Sigmoid colon (tissue), 7 donors: ENCODE data around the gene GDF7. TPM values are rescaled to one million over a fixed set of nuclear protein-coding genes. Genes with fewer than 3 reads are reported as not detected.

ENCODE experiments used
- DNase-seq: peaks from one replicate; pipeline ENCODE4 v3.0.0-alpha.2; 2019
- H3K27ac ChIP-seq, 4 donors: fragments of 200-600 bp; sonication (generic); one replicate each; pipeline ENCODE4 v1.5.1; 2016 to 2019; ENCODE audit warnings: mild to moderate bottlenecking in 1 of 4
- H3K27me3 ChIP-seq, 3 donors: fragments of 200-600 bp; sonication (generic); one replicate each; pipeline ENCODE4 v1.5.1; 2019; ENCODE audit warnings: mild to moderate bottlenecking in 1 of 3
- H3K36me3 ChIP-seq, 4 donors: fragments of 200-600 bp; sonication (generic); one replicate each; pipeline ENCODE4 v1.5.1; 2016 to 2019
- H3K4me1 ChIP-seq, 4 donors: fragments of 200-600 bp; sonication (generic); one replicate each; pipeline ENCODE4 v1.5.1; 2017 to 2019
- H3K4me3 ChIP-seq, 4 donors: fragments of 200-600 bp; sonication (generic); one replicate each; pipeline ENCODE4 v1.5.1; 2017 to 2019; ENCODE audit warnings: mild to moderate bottlenecking in 2 of 4, moderate library complexity in 1 of 4
- H3K9me3 ChIP-seq, 4 donors: fragments of 200-600 bp in 3 of 4; sonication (generic) in 3 of 4; one replicate each; pipeline versions ENCODE4 v1.5.1 to v1.6.1; 2013 to 2019
- EP300 ChIP-seq, 4 donors: sonication (generic); formaldehyde crosslinking; IDR thresholded peaks; one replicate each; pipeline ENCODE4 v1.6.1; 2017; ENCODE audit warnings: antibody characterized with exemption in 4 of 4
- POLR2A ChIP-seq, 2 donors: fragments of 450-650 bp; IDR thresholded peaks; one replicate each; pipeline ENCODE4 v1.6.1; 2016; ENCODE audit warnings: antibody characterized with exemption in 2 of 2, mild to moderate bottlenecking in 2 of 2, moderate library complexity in 2 of 2
- POLR2AphosphoS5 ChIP-seq, 4 donors: sonication (generic); formaldehyde crosslinking; IDR thresholded peaks; one replicate each; pipeline ENCODE4 v1.6.1; 2017; ENCODE audit warnings: antibody characterized with exemption in 4 of 4
- WGBS, 2 donors: extraction: QIAGEN DNeasy Blood & Tissue Kit; methylation state at CpG; one replicate each; pipeline ENCODE4 v1.1.7; 2013; 5-methylcytosine and 5-hydroxymethylcytosine counted together
- intact Hi-C: fragments of 100-400 bp; cut with DNase I; formaldehyde crosslinking; loops from one replicate; pipeline ENCODE4 v1.15.1; 2023
- polyA plus RNA-seq, 3 donors: library from polyadenylated mRNA; stranded (reverse); fragments of 200-250 nt; gene quantifications; one replicate each; pipeline ENCODE4 v1.2.3, GENCODE V29; 2013
- total RNA-seq, 4 donors: library from RNA; depleted of rRNA; stranded (reverse); fragments of >200 nt; gene quantifications; one replicate each; pipeline ENCODE4 v1.1.0, GENCODE V29; 2016
- TF ChIP-seq, protein P1 (sequence below), 4 experiments: fragments of 450-650 bp in 3 of 4; fragments of 200-600 bp in 1 of 4; IDR thresholded peaks; one replicate each; pipeline ENCODE4 v1.5.1; 2016 to 2019; ENCODE audit warnings: antibody characterized with exemption in 4 of 4, mild to moderate bottlenecking in 3 of 4, moderate library complexity in 2 of 4
- donor health status: healthy with polysubstance abuse.
- donor health status: Bipolar disorder and iron deficiency.
- donor health status: healthy.

GDF7 gene
- total and polyA plus RNA-seq, 7 donors, result under 0.01 to 1.6 (median 0.60) TPM

DNA sequence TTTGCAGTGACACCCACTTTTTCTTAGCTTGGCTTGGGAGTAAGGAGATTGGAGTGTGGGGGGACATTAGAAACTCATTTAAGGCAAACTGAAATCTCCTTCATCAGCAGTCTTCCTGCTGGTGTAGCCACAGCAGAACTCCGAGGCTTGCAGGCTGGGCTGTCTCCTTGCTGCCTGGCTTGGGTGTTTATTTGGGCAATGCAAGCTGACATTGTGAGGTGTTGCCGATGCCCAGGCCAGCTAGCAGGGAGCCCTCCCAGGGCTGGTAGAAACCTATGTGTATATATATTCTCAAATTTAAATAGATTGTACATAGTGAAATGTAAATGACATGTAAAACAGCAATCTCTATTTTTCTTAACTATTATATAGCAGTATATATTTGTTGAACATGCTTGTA is 11.8 kb downstream of the GDF7 start:
- H3K27me3 ChIP-seq, result peaks cover 0 to 6% (median 0%) of the 10 kb centered on the region in 3 donors
- TF ChIP-seq EP300 (IDR thresholded peaks at IDR 0.05) (no peak), POLR2A (IDR thresholded peaks at IDR 0.05) (no peak), POLR2AphosphoS5 (IDR thresholded peaks at IDR 0.05) (no peak)
- TF ChIP-seq, protein P1, sequence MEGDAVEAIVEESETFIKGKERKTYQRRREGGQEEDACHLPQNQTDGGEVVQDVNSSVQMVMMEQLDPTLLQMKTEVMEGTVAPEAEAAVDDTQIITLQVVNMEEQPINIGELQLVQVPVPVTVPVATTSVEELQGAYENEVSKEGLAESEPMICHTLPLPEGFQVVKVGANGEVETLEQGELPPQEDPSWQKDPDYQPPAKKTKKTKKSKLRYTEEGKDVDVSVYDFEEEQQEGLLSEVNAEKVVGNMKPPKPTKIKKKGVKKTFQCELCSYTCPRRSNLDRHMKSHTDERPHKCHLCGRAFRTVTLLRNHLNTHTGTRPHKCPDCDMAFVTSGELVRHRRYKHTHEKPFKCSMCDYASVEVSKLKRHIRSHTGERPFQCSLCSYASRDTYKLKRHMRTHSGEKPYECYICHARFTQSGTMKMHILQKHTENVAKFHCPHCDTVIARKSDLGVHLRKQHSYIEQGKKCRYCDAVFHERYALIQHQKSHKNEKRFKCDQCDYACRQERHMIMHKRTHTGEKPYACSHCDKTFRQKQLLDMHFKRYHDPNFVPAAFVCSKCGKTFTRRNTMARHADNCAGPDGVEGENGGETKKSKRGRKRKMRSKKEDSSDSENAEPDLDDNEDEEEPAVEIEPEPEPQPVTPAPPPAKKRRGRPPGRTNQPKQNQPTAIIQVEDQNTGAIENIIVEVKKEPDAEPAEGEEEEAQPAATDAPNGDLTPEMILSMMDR (IDR thresholded peaks at IDR 0.05), result no peak
- H3K27ac ChIP-seq, result no peak overlapping the region
- intact Hi-C loops, result no loop called here
- H3K4me1 ChIP-seq, result peaks cover 0 to 21% (median 11%) of the 10 kb centered on the region in 4 donors
- no peak for DNase-seq
- H3K9me3 ChIP-seq, result no peaks in the 10 kb centered on the region
- 92 to 93% methylated on average over 2 of the region's 2 CpGs for WGBS, 2 donors
- no peaks in the 10 kb centered on the region for H3K36me3 ChIP-seq
- no peak overlapping the region for H3K4me3 ChIP-seq

DNA sequence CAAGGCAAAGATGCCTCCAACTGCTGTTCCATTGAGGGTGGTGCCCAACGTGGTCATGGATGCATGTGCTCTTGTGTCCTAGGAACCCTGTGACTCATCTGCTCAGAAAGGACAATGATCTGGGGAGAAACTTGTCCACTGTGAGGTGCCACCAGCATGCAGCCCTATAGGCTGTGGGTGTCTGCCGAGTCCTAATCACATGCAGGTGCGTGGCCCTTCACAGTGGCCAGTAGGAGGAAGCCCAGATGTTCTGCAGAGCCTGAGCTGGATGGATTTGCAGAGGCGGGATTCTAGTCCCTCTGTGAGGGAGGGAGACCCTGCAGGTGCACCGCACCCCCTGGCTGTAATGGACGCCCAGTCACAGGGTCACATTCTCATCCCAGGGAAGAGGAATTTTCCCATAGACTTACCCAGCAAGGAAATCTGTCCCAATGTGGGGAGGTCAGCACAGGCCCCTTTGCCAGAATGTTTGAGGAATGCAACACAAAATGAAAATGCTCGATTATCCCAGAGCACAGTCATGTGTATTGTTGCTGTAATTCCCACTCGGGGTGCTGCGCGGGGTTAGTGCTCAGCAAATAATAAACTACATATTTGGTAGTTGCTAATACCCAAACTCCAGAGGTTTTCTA is 13.9 kb downstream of the GDF7 start:
- H3K9me3 ChIP-seq, result no peaks in the 10 kb centered on the region
- 91% methylated on average over 10 of the region's 10 CpGs for WGBS, 2 donors
- intact Hi-C loops, result no loop called here
- DNase-seq, result no peak
- H3K27me3 ChIP-seq, result no peaks in the 10 kb centered on the region
- no peak overlapping the region for H3K27ac ChIP-seq
- peaks cover 0 to 15% (median 3%) of the 10 kb centered on the region in 4 donors for H3K36me3 ChIP-seq
- H3K4me3 ChIP-seq, result no peak overlapping the region
- TF ChIP-seq POLR2A (IDR thresholded peaks at IDR 0.05) (no peak), POLR2AphosphoS5 (IDR thresholded peaks at IDR 0.05) (no peak), EP300 (IDR thresholded peaks at IDR 0.05) (no peak)
- TF ChIP-seq, protein P1 (IDR thresholded peaks at IDR 0.05), result no peak
- peaks cover 0 to 11% (median 4%) of the 10 kb centered on the region in 4 donors for H3K4me1 ChIP-seq

DNA sequence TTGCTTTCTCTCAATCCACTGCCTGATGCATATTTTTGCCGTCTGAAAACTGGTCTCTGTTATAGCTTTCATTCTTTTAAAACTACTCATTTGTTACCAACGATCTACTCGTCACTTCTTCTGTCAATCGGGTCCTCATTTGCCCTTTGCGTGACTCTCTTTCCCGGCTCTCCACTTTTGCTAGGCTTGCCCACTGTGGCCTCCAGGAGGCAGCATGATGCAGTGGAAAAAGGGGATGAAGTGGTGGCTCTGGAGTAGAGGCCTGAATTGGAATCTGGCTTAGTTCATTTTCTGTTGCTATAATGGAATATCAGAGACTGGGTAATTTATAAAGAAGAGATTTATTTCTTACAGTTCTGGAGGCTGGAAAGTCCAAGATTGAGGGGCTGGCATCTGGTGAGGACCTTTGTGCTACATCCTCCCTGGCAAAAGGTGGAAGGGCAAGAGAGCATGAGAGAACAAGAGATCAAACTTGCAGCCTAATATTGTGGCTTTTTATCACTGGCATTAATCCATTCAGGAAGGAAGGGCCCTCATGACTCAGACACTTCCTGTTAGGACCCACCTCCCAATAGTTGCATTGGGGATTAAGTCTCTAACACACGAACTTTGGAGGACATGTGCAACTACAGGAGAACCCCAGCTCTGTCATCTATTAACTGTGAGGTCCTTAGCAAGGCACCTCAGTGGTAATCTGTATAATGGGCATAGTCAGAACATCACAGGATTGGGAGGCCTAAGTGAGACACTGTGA is 15.4 kb downstream of the GDF7 start:
- H3K27ac ChIP-seq, result no peak overlapping the region
- no peak for DNase-seq
- no peak overlapping the region for H3K4me3 ChIP-seq
- no peaks in the 10 kb centered on the region for H3K9me3 ChIP-seq
- peaks cover 0 to 28% (median 9%) of the 10 kb centered on the region in 4 donors for H3K36me3 ChIP-seq
- peaks cover 0 to 11% (median 3%) of the 10 kb centered on the region in 4 donors for H3K4me1 ChIP-seq
- no peak for TF ChIP-seq POLR2AphosphoS5 (IDR thresholded peaks at IDR 0.05)
- TF ChIP-seq EP300 (IDR thresholded peaks at IDR 0.05), result no peak
- TF ChIP-seq, protein P1 (IDR thresholded peaks at IDR 0.05), result no peak
- no peak for TF ChIP-seq POLR2A (IDR thresholded peaks at IDR 0.05)
- H3K27me3 ChIP-seq, result no peaks in the 10 kb centered on the region
- intact Hi-C loops, result no loop called here
- 83 to 90% methylated on average over 7 of the region's 7 CpGs for WGBS, 2 donors

DNA sequence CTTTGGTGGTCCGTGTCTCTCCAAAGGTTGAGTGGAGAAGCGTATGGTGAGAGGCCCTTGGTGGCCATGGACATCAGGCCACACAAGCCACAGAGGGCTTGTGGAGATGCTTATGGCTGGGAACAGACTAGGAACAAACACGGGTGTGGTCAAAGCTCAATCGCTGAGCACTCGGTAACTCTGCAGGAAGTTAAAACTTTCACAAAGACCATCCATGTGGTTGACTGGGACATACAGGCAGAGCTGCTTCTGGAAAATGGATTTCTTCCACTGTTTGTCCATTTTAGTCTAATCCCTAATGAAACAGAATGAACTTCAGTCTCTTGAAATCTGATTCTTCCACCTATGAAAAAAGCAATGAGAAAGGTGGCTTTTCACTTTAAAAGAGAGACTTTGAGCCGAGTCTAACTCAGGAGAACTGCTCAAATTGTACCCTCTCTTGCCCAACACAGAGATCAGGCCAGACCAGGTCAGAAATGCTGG is 17.7 kb downstream of the GDF7 start:
- DNase-seq, result no peak
- Histone ChIP-seq H3K4me3 (no peak overlapping the region), H3K27ac (no peak overlapping the region), H3K27me3 (no peaks in the 10 kb centered on the region), H3K36me3 (peaks cover 0 to 28% (median 9%) of the 10 kb centered on the region in 4 donors), H3K4me1 (no peaks in the 10 kb centered on the region), H3K9me3 (peaks cover 0 to 3% (median 0%) of the 10 kb centered on the region in 4 donors)
- 55 to 85% methylated on average over 6 of the region's 6 CpGs for WGBS, 2 donors
- TF ChIP-seq, protein P1 (IDR thresholded peaks at IDR 0.05), result no peak
- intact Hi-C loops, result no loop called here
